IPS-20b (cell line): ENCODE measurements around the gene UBE3D.

ENCODE experiments used
- H3K27ac ChIP-seq: one replicate; pipeline ENCODE4 v1.5.1; 2013; ENCODE audit warnings: low read length
- H3K27me3 ChIP-seq: 2 replicates; pipeline ENCODE4 v1.6.1; 2013; ENCODE audit warnings: mild to moderate bottlenecking, low read length, inconsistent platforms; ENCODE audit not compliant: insufficient read depth
- H3K36me3 ChIP-seq: 2 replicates; pipeline ENCODE4 v1.6.1; 2013; ENCODE audit warnings: low read depth, mild to moderate bottlenecking, inconsistent platforms, low read length, moderate library complexity; ENCODE audit not compliant: insufficient read depth
- H3K4me1 ChIP-seq: 2 replicates; pipeline ENCODE4 v1.6.1; 2013; ENCODE audit warnings: mild to moderate bottlenecking, control low read depth, inconsistent platforms, low read length, moderate library complexity; ENCODE audit not compliant: insufficient read depth
- H3K4me3 ChIP-seq: 2 replicates; pipeline ENCODE4 v1.5.1; 2013; ENCODE audit warnings: mild to moderate bottlenecking, low read length, inconsistent platforms
- H3K9ac ChIP-seq: 2 replicates; pipeline ENCODE4 v1.6.1; 2013; ENCODE audit warnings: low read depth, mild to moderate bottlenecking, inconsistent platforms, low read length, moderate library complexity
- H3K9me3 ChIP-seq: 2 replicates; pipeline ENCODE4 v1.6.1; 2013; ENCODE audit warnings: mild to moderate bottlenecking, low read depth, low read length, inconsistent platforms; ENCODE audit not compliant: insufficient read depth

The UBE3D gene, protein sequence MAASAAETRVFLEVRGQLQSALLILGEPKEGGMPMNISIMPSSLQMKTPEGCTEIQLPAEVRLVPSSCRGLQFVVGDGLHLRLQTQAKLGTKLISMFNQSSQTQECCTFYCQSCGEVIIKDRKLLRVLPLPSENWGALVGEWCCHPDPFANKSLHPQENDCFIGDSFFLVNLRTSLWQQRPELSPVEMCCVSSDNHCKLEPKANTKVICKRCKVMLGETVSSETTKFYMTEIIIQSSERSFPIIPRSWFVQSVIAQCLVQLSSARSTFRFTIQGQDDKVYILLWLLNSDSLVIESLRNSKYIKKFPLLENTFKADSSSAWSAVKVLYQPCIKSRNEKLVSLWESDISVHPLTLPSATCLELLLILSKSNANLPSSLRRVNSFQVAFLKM

DNA sequence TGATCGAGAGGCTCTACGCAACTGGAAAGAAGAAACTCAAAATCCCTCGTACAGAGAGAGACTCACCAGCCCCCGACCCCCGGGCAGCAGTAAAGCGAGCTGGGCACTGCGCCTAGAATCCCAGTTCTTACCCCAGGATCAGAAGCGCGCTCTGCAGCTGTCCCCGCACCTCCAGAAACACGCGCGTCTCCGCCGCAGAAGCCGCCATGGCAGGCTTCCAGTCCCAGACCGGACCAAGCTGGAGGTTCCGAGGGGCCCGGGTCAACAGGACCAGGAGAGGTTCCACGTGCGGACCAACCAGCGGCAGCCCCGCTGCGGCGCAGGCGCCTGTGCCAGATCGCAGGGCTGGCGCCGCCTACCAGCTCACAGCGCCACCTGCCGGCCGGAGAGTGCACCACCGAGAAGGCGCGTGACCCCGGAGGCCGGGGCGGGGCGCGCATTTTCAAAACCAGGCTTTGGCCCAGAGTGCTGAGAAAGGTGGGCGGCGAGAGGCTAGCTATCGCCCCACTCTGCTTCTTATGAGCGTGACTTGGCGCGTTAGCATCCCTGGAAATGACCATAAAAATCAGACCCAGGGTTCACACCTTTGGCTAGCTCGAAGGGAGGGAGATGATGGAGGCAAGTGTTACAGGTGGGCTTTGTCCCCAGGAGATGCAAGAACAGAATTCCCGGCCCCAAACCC lies at the start of gene UBE3D:
UBE3D (minus strand) TSS at position 331 of the 682 bp plus-strand sequence; CDS start at position 208, 123 bp downstream.
- Histone ChIP-seq H3K9ac (peak within 1 kb of the TSS; percentile 91), H3K4me1 (peaks cover 25% of the 10 kb centered on the region), H3K27ac (peak within 1 kb of the TSS; percentile 20), H3K4me3 (peak within 1 kb of the TSS; percentile 93), H3K9me3 (no peaks in the 10 kb centered on the region), H3K27me3 (no peaks in the 10 kb centered on the region), H3K36me3 (peaks cover 8% of the 10 kb centered on the region; the same call in 1 of the 2 replicates)

DNA sequence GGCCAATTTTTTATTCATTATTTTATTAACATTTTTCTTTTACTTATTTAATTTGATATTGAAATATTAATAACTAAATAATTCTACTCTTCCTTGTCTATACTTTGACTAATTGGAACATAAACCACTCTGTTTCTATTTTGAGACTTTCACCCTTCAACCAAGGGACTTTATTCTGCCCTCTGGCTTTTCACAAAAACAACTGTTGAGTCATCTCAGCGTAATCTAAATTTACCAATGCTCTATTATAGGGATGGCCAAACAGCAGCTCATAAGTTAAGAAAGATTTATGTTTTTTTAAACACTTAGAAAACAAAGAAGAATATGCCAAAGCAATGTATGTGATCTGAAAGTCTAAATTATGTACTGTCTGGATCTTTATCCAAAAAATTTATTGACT lies 48.5 kb upstream of the UBE3D start:
- H3K36me3 ChIP-seq, result peaks cover 19% of the 10 kb centered on the region
- no peak overlapping the region for H3K4me3 ChIP-seq
- no peaks in the 10 kb centered on the region for H3K9me3 ChIP-seq
- H3K9ac ChIP-seq, result no peak overlapping the region
- no peaks in the 10 kb centered on the region for H3K27me3 ChIP-seq
- H3K4me1 ChIP-seq, result no peaks in the 10 kb centered on the region; the same call in 1 of the 2 replicates
- no peak overlapping the region for H3K27ac ChIP-seq

DNA sequence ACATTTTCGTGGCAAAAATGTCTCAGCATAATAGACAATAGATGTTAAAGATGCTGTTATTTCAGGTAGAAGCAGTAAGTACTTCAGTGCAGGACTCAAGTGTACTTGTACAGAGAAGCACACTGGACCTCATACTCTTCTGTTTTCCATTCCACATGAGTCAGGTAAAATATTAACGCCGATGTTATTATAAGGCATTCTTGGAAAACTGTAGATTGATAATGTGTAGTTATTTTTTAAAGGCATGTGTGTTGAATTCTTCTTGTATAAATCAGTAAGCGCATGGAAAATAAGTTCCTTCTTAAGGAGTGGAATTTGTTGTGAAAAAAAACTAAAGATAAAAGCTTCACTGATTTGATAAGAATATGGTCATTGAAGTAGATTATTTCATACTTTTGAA lies 47.6 kb upstream of the UBE3D start:
- Histone ChIP-seq H3K9me3 (no peaks in the 10 kb centered on the region), H3K4me3 (no peak overlapping the region), H3K9ac (no peak overlapping the region), H3K36me3 (peaks cover 23% of the 10 kb centered on the region), H3K27ac (no peak overlapping the region), H3K27me3 (no peaks in the 10 kb centered on the region), H3K4me1 (no peaks in the 10 kb centered on the region; the same call in 1 of the 2 replicates)

DNA sequence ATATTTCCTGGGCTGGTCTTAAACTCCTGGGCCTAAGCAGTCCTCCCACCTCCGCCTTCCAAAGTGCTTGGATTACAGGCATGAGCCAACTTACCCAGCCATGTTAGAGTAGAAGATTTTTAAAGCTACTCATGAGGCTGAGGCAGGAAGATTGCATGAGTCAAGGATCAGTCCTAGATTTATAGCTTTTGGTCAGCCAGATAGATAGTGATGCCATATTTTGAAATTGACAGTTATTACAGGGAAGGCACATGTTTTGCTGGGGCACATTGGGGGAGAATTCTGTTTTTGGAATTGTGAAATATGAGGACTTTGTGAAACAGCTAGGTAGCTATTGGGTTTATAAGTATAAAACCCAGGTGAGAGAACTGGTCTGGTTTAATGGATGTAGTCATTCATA lies 42.7 kb upstream of the UBE3D start:
- Histone ChIP-seq H3K27ac (no peak overlapping the region), H3K4me3 (no peak overlapping the region), H3K9me3 (no peaks in the 10 kb centered on the region), H3K27me3 (no peaks in the 10 kb centered on the region), H3K36me3 (peaks cover 23% of the 10 kb centered on the region), H3K9ac (no peak overlapping the region), H3K4me1 (no peaks in the 10 kb centered on the region; the same call in 1 of the 2 replicates)

DNA sequence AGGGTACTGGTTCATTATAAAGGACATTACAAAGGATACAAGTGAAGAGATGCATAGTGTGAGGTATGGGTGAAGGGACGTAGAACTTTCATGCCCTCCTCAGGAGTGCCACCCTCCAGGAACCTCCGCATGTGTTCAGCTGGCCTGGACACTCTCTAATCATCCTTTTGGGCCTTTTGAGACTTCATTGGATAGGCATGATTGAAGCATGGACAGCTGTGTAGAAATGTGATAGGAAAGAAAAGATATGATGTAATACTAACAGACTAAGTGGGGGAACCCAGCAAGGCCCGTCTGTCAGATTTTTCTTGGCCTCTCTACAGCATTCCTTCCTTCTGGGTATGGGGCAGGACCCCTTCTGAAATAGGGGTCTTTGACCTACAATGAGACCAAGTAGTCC lies 32.9 kb upstream of the UBE3D start:
- H3K4me1 ChIP-seq, result no peaks in the 10 kb centered on the region; the same call in 1 of the 2 replicates
- peaks cover 9% of the 10 kb centered on the region; the same call in 1 of the 2 replicates for H3K36me3 ChIP-seq
- H3K9ac ChIP-seq, result no peak overlapping the region
- H3K27me3 ChIP-seq, result no peaks in the 10 kb centered on the region
- H3K9me3 ChIP-seq, result no peaks in the 10 kb centered on the region
- H3K4me3 ChIP-seq, result no peak overlapping the region
- H3K27ac ChIP-seq, result no peak overlapping the region

DNA sequence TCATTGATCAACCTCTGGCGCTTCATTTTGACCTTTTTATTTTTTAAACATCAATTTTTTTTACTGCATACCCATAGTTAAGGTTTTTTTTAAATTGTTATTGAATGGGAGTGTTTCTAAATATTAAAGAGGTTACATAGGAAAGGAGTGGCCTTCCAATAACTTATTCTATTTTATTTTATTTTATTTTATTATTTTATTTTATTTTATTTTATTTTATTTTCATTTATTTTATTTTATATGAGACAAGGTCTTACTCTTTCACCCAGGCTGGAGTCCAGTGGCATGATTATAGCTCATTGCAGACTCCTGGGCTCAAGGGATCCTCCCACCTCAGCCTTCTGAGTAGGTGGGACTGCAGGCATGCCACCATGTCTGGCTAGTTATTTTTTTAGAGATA lies 32.0 kb upstream of the UBE3D start:
- H3K27ac ChIP-seq, result no peak overlapping the region
- H3K27me3 ChIP-seq, result no peaks in the 10 kb centered on the region
- peaks cover 9% of the 10 kb centered on the region; the same call in 1 of the 2 replicates for H3K36me3 ChIP-seq
- no peak overlapping the region for H3K4me3 ChIP-seq
- H3K9ac ChIP-seq, result no peak overlapping the region
- H3K9me3 ChIP-seq, result no peaks in the 10 kb centered on the region
- no peaks in the 10 kb centered on the region; the same call in 1 of the 2 replicates for H3K4me1 ChIP-seq

DNA sequence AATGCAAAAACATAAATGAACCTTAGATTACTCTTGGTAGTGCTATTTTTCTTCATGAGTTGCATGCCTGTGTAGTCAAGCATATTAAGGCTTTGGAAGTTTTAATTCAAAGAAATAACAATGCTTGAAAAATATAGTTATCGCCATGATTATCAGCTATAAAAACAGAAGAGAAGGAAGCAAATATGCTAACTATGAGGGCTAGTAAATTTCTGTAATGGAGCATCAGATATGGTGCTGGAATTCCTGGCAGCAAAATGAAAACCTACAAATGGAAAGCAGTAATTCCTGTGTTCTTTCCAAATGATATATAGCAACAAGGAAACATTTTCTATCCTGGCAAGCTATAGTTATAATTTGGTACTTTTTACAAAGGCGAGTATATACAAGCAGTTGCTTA lies 31.6 kb upstream of the UBE3D start:
- Histone ChIP-seq H3K27ac (no peak overlapping the region), H3K4me1 (no peaks in the 10 kb centered on the region; the same call in 1 of the 2 replicates), H3K27me3 (no peaks in the 10 kb centered on the region), H3K4me3 (no peak overlapping the region), H3K9ac (no peak overlapping the region), H3K36me3 (peaks cover 8% of the 10 kb centered on the region; the same call in 1 of the 2 replicates), H3K9me3 (no peaks in the 10 kb centered on the region)

DNA sequence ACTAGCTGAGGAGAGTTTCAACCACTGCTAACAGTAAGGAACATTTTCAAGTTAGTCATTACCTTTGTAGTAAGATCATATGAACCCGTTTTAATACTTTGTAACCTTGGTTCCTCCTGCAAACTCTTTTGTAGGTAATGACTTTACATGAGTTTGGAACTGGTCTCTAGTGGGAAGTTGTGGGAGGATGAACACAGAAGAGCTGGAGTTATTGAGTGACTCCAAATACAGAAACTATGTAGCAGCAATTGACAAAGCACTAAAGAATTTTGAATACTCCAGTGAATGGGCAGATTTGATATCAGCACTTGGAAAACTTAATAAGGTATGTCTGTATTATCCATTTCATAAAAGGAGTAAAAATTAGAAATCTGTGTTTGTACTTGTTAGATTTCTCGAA lies 31.1 kb upstream of the UBE3D start:
- H3K9me3 ChIP-seq, result no peaks in the 10 kb centered on the region
- H3K27ac ChIP-seq, result no peak overlapping the region

DNA sequence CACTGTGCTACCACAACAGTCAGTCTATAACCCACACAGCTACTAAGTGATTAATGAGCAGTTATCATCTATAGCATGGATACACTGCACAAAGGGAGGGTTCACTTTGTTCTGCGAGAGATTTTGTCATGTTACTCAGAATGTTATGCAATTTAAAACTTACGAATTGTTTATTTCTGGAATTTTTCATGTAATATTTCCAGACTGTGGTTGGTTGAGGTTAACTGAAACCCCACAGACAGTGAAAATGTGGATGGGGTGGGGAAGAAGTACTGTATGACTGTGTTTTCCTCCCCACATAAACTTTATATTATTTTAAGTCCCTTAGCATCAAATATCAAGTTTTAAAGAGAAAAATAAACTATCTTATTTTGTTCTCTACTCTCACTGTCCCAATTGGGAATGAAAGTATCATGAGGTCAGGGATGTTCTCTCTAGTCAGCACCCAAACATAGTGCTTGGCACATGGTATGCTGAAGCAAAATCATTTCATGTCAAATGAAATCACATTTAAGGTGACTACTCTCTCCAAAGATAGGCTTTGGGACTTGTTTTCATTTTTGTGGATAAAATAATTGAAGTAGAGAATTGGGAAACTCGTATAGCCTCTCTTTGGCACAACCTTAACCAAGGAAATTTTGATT lies 27.2 kb upstream of the UBE3D start:
- no peaks in the 10 kb centered on the region for H3K36me3 ChIP-seq
- no peak overlapping the region for H3K9ac ChIP-seq
- no peaks in the 10 kb centered on the region; the same call in 1 of the 2 replicates for H3K4me1 ChIP-seq

More for the DNA sequence above, 31.1 kb upstream of the UBE3D start:
- H3K9ac ChIP-seq, result no peak overlapping the region
- H3K4me1 ChIP-seq, result no peaks in the 10 kb centered on the region; the same call in 1 of the 2 replicates
- no peak overlapping the region for H3K4me3 ChIP-seq
- no peaks in the 10 kb centered on the region for H3K27me3 ChIP-seq
- peaks cover 4% of the 10 kb centered on the region; the same call in 1 of the 2 replicates for H3K36me3 ChIP-seq

DNA sequence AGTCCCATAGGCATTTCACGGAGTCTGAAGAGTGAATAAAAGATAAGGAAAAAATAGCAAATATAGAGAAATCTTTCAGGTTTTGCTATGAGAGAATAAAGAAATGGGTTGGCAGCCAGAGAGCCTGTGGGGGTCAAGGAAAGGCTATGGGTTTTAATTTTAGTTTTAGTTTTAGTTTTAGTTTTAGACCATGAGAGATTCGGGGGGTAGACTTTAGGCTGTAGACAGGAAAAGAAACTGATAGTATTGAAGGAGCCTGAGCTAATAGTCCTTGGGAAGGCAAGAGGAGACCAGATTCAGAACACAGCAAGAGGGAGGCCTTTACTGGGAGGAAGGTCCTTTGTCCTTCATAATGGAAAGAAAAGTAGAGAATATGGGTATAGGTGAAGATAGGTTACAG lies 21.1 kb upstream of the UBE3D start:
- Histone ChIP-seq H3K27ac (no peak overlapping the region), H3K27me3 (no peaks in the 10 kb centered on the region), H3K36me3 (no peaks in the 10 kb centered on the region), H3K4me1 (no peaks in the 10 kb centered on the region; the same call in 1 of the 2 replicates), H3K9me3 (no peaks in the 10 kb centered on the region), H3K9ac (no peak overlapping the region), H3K4me3 (no peak overlapping the region)

More for the DNA sequence above, 27.2 kb upstream of the UBE3D start:
- no peak overlapping the region for H3K27ac ChIP-seq
- no peaks in the 10 kb centered on the region for H3K27me3 ChIP-seq
- no peaks in the 10 kb centered on the region for H3K9me3 ChIP-seq
- no peak overlapping the region for H3K4me3 ChIP-seq

DNA sequence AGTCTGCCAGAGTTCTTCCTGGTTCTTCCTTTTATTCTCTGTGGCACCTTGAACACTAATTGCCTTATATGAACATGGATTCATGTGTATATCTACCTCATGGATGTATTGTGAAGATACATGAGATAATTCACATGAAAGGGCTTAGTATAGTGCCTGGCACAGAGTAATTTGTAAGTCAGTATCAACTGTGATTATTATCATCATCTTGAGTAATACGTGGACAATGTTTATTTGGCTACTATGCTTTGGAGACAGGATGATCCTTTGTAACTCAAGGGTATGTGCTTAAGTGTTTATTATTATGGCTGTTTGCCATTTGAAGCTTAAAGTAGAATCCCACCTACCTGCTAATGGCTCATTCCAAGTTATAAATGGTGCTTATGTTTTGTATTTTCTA lies 17.8 kb upstream of the UBE3D start:
- Histone ChIP-seq H3K27ac (no peak overlapping the region), H3K36me3 (no peaks in the 10 kb centered on the region), H3K9me3 (no peaks in the 10 kb centered on the region), H3K27me3 (no peaks in the 10 kb centered on the region), H3K4me3 (no peak overlapping the region), H3K9ac (no peak overlapping the region), H3K4me1 (peaks cover 17% of the 10 kb centered on the region)
